ENCODE measurements around the gene ATP2B2.

ATP2B2 gene

DNA sequence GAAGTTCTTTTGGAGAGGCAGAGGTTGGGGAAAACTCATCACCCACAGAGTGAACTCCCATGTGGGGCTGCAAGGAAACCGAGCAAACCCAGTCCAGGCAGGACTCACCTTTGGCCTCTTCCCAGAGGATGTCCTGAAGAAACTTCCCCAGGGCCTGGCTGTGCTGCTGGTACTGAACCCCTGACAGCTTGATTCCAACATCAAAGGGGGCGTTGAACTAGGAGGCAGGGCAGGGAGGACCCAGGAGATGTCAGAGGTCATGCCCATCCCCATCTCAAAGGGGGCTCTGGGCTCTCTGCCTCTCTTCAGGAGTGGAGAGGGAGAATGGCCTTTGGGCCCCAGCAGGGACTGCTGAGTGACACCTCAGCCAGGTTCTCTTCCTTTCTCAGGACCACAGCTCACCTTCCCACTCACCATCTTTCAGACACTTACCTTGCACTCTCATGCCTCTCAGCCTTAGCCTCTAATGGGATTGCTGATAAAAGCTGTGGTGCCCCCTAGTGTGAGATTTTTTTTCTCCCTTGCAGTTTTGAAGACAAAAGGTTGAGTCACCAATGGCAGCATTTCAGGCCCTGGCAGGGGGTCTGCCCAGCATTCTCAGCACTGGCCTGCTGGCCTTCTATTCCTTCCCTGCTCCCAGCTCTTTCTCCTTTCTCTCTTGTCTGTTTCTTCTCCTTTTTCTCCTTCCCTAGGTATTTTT, 218.6 kb downstream of the ATP2B2 start:
- peak; percentile 88 for DNase-seq (ENCODE audit: low read depth)
- no peak overlapping the region for H3K4me3 ChIP-seq (ENCODE audit: control insufficient read depth, low read depth, low read length)
- TF ChIP-seq, protein P1, sequence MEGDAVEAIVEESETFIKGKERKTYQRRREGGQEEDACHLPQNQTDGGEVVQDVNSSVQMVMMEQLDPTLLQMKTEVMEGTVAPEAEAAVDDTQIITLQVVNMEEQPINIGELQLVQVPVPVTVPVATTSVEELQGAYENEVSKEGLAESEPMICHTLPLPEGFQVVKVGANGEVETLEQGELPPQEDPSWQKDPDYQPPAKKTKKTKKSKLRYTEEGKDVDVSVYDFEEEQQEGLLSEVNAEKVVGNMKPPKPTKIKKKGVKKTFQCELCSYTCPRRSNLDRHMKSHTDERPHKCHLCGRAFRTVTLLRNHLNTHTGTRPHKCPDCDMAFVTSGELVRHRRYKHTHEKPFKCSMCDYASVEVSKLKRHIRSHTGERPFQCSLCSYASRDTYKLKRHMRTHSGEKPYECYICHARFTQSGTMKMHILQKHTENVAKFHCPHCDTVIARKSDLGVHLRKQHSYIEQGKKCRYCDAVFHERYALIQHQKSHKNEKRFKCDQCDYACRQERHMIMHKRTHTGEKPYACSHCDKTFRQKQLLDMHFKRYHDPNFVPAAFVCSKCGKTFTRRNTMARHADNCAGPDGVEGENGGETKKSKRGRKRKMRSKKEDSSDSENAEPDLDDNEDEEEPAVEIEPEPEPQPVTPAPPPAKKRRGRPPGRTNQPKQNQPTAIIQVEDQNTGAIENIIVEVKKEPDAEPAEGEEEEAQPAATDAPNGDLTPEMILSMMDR (conservative IDR thresholded peaks at IDR 0.05; ENCODE audit: control insufficient read depth, insufficient read depth, low read depth, low read length), result peak; percentile 80

GRCh38 chr3:10286133-10286524, 219.3 kb downstream of the ATP2B2 start:
- TF ChIP-seq, protein P1 (conservative IDR thresholded peaks at IDR 0.05; ENCODE audit: control insufficient read depth, insufficient read depth, low read depth, low read length), result no peak
- no peak overlapping the region for H3K4me3 ChIP-seq (ENCODE audit: control insufficient read depth, low read depth, low read length)
- DNase-seq (ENCODE audit: low read depth), result no peak

DNA sequence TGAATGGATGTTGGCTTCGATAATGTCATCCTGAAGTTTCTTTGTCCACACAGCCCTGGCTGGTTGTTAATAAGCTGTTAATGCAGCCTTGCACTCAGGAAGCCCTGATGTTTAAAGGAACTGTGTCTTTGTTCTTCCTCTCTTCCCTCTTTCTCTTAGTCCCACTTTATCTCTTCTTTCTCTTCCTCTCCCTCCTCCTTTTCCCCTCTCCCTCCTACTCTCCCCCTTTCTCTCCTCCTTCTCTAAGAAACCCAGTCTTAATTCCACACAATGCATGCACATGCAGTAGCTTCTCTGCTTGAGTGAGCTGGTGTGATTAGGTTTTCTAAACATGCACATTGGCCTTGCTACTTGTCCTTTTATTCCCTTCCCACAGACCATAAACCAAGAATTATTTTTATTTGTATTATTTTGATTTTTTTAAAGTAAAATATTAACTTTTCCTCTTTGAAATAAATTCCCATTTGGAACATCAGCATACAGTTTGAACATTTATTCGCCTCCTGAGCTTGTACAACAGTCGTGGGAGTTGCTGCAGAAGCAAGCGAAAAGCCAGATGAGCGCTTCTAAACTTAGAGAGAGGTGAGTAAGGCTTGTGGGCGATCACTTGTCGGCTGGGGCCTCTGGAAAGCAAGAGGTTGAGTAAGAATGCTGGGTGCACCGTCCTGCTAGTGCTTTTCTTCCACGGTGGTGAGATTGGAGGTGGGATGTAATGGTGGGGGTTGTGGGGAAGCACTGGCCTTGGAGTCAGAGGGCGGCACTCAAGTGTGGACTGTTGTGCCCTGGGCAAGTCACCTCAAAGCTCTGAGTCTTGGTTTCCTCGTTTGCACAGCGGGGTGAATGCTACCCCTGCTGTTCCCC, 219.9 kb downstream of the ATP2B2 start:
- DNase-seq (ENCODE audit: low read depth), result peak; percentile 52
- TF ChIP-seq, protein P1 (conservative IDR thresholded peaks at IDR 0.05; ENCODE audit: control insufficient read depth, insufficient read depth, low read depth, low read length), result no peak
- no peak overlapping the region for H3K4me3 ChIP-seq (ENCODE audit: control insufficient read depth, low read depth, low read length)

GRCh38 chr3:10284496-10284895, 220.9 kb downstream of the ATP2B2 start:
- H3K4me3 ChIP-seq (ENCODE audit: control insufficient read depth, low read depth, low read length), result no peak overlapping the region
- TF ChIP-seq, protein P1 (conservative IDR thresholded peaks at IDR 0.05; ENCODE audit: control insufficient read depth, insufficient read depth, low read depth, low read length), result no peak
- no peak for DNase-seq (ENCODE audit: low read depth)

DNA sequence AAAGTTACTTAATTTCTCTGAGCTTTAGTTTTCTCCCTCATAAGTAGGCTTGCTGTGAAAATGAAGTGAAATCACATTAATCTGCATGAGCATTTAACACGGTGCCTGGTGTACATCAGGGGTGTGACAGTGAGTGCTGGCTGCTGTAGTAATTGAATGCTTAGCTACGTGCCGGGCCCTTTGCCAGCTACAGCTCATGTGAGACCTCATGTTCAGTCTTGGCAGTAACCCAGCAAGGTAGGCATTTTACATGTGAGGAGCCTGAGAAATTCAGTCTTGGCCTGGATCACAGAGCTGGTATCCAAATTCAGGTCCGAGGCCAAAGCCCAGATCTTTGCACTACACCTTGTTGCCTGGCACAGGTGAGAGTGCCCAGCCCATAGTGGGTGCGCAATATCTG, 221.7 kb downstream of the ATP2B2 start:
- DNase-seq (ENCODE audit: low read depth), result no peak
- TF ChIP-seq, protein P1 (conservative IDR thresholded peaks at IDR 0.05; ENCODE audit: control insufficient read depth, insufficient read depth, low read depth, low read length), result no peak
- no peak overlapping the region for H3K4me3 ChIP-seq (ENCODE audit: control insufficient read depth, low read depth, low read length)

- TF ChIP-seq, protein P1 (conservative IDR thresholded peaks at IDR 0.05; ENCODE audit: control insufficient read depth, insufficient read depth, low read depth, low read length), result no peak
- H3K4me3 ChIP-seq (ENCODE audit: control insufficient read depth, low read depth, low read length), result no peak overlapping the region
- DNase-seq (ENCODE audit: low read depth), result peak; percentile 86
Measured at GRCh38 chr3:10281951-10282350, 223.4 kb downstream of the ATP2B2 start.
